ENCODE data around the gene PAX4. TPM values are rescaled to one million over a fixed set of nuclear protein-coding genes. Genes with fewer than 3 reads are reported as not detected.

PAX4 gene
- total RNA-seq, 4 donors from 2014 or later = not detected

DNA sequence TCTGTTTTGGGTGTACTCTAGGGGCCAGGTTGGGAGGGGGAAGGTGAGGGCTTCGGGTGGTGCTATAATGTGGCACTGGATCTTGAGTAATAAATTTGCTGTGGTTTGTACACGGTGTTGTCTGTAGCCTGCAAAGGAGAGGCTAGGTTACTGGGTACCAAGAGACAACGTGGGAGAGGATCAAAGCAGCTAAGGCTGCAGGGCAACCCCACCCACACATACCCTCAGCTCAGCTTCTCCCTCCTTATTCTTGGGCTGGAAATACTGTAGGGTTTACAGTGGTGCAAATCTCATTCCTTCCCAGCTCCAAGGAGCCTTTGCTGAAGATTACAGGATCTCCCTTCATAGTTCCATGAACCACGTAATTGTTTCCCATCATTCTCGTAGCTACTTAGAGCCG lies 26.4 kb downstream of the PAX4 start:
- DNase-seq = no peak
- 77 to 80% methylated on average over 6 of the region's 6 CpGs for WGBS, 2 donors

GRCh38 chr7:127591189-127591588 lies 26.8 kb downstream of the PAX4 start:
- DNase-seq = no peak
- 98% methylated on average over 5 of the region's 7 CpGs; no CpG with 5 or more reads in 1 of the 2 donors for WGBS, 2 donors
- H3K4me1 ChIP-seq = peaks cover 9 to 27% (median 13%) of the 10 kb centered on the region in 3 donors
- no peak overlapping the region for H3K4me3 ChIP-seq
- no peaks in the 10 kb centered on the region for H3K27me3 ChIP-seq
- no peak overlapping the region for H3K27ac ChIP-seq
- H3K36me3 ChIP-seq = peaks cover 10 to 35% (median 11%) of the 10 kb centered on the region in 3 donors
- intact Hi-C loops (cut with DNase I) = loop anchor here (10.0 kb wide), 1 partner anchor 54 kb away; no protein-coding TSS in a partner anchor
- H3K9me3 ChIP-seq = no peaks in the 10 kb centered on the region
- TF ChIP-seq POLR2A (IDR thresholded peaks at IDR 0.05) (no peak), CTCF (IDR thresholded peaks at IDR 0.05) (no peak)

More for the DNA sequence above, 26.4 kb downstream of the PAX4 start:
- peaks cover 10 to 35% (median 11%) of the 10 kb centered on the region in 3 donors for H3K36me3 ChIP-seq
- no peaks in the 10 kb centered on the region for H3K9me3 ChIP-seq
- TF ChIP-seq POLR2A (IDR thresholded peaks at IDR 0.05) (no peak), CTCF (IDR thresholded peaks at IDR 0.05) (no peak)
- intact Hi-C loops (cut with DNase I) = loop anchor here (10.0 kb wide), 1 partner anchor 53 kb away; no protein-coding TSS in a partner anchor
- no peaks in the 10 kb centered on the region for H3K27me3 ChIP-seq
- H3K4me1 ChIP-seq = peaks cover 9 to 27% (median 13%) of the 10 kb centered on the region in 3 donors
- no peak overlapping the region for H3K4me3 ChIP-seq
- no peak overlapping the region for H3K27ac ChIP-seq

- intact Hi-C loops (cut with DNase I) = loop anchor here (10.0 kb wide), 1 partner anchor 55 kb away; no protein-coding TSS in a partner anchor
Observed at GRCh38 chr7:127589896-127590295, 28.0 kb downstream of the PAX4 start.

DNA sequence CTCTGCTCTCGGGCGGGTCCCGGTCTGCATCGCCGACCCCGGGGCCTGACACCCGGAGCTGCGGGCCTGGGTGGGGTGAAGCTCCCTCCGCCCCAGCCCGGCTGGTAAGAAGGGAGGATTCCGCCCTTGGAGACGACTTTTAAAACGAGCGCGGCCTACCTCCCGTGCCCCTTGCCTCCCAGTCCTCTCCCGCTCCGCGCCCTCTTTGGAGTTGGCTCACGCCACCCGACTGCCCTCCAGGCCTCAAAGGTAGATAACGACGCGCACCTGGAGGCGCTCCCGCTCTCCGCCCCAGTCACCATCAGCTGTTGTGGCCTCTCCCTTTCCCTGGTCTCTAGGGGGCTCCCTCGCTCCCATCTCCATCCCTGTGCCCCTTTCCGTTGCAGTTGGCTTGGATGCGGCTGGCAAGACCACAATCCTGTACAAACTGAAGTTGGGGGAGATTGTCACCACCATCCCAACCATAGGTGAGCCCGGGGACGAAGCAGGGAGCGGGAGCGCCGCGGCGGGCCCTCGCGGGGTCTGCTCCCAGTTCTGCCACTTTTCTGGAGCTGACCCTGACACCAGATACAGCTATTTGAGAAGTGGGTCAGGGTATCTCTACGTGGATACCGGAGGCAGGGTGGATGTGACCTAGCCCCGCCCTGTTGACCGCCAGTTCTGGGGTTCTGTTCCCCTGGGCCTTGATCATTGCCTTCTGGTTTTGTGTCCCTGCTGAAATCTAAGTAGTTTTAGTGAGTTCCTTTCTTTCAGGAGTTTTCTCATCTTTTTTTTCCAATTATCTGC lies 29.1 kb downstream of the PAX4 start:
- 20 to 33% methylated on average over 4 to 8 of the region's 43 CpGs for WGBS, 2 donors
- Histone ChIP-seq H3K4me3 (peak overlapping the region; percentile 71 to 98 (median 92)), H3K4me1 (peaks cover 18 to 47% (median 23%) of the 10 kb centered on the region in 3 donors), H3K27me3 (no peaks in the 10 kb centered on the region), H3K36me3 (peaks cover 10 to 35% (median 11%) of the 10 kb centered on the region in 3 donors), H3K27ac (peak overlapping the region; percentile 91 to 96 (median 95)), H3K9me3 (no peaks in the 10 kb centered on the region)
- DNase-seq = no peak
- TF ChIP-seq CTCF (IDR thresholded peaks at IDR 0.05) (peak in 2 of 6 experiments; percentile 13 to 16), POLR2A (IDR thresholded peaks at IDR 0.05) (no peak)
- intact Hi-C loops (cut with DNase I) = no loop called here

More at GRCh38 chr7:127589896-127590295, 28.0 kb downstream of the PAX4 start:
- TF ChIP-seq CTCF (IDR thresholded peaks at IDR 0.05) (no peak), POLR2A (IDR thresholded peaks at IDR 0.05) (no peak)
- Histone ChIP-seq H3K27ac (no peak overlapping the region), H3K4me1 (peaks cover 9 to 37% (median 13%) of the 10 kb centered on the region in 3 donors), H3K9me3 (no peaks in the 10 kb centered on the region), H3K27me3 (no peaks in the 10 kb centered on the region), H3K4me3 (no peak overlapping the region), H3K36me3 (peaks cover 10 to 35% (median 11%) of the 10 kb centered on the region in 3 donors)
- no peak for DNase-seq
- WGBS, 2 donors = 73 to 90% methylated on average over 3 of the region's 3 CpGs

All from esophagus squamous epithelium (tissue), 5 donors.